Nephron progenitor cell (in vitro differentiated cells): ENCODE results near the gene SPDEF.
A peak's percentile ranks its signal among the peaks of the same experiment; 100 is the strongest.

ENCODE experiments used
- DNase-seq: peaks from one replicate; pipeline ENCODE4 v3.0.0; 2021
- H3K27ac Mint-ChIP-seq: 2 replicates; pipeline ENCODE4 v1.8.0; 2021; ENCODE audit warnings: mild to moderate bottlenecking, moderate library complexity, mixed read lengths
- H3K27me3 Mint-ChIP-seq: 2 replicates; pipeline ENCODE4 v1.8.0; 2021; ENCODE audit warnings: mild to moderate bottlenecking, low read depth, mixed read lengths; ENCODE audit not compliant: poor library complexity
- H3K36me3 Mint-ChIP-seq: 2 replicates; pipeline ENCODE4 v1.8.0; 2021; ENCODE audit warnings: low read depth, mixed read lengths
- H3K4me1 Mint-ChIP-seq: 2 replicates; pipeline ENCODE4 v1.8.0; 2021; ENCODE audit warnings: mixed read lengths
- H3K4me3 Mint-ChIP-seq: 2 replicates; pipeline ENCODE4 v1.8.0; 2021; ENCODE audit warnings: mild to moderate bottlenecking, moderate library complexity, mixed read lengths
- H3K9me3 Mint-ChIP-seq: 2 replicates; pipeline ENCODE4 v1.8.0; 2021; ENCODE audit warnings: mild to moderate bottlenecking, moderate library complexity, mixed read lengths
- TF ChIP-seq, protein P1 (sequence below): fragments of 200-600 bp; sonication (generic); IDR thresholded peaks from 2 replicates; pipeline ENCODE4 v1.5.0; 2021; ENCODE audit warnings: antibody characterized with exemption

SPDEF gene

GRCh38 chr6:34521463-34522285 is 34.5 kb downstream of the SPDEF start:
- no peaks in the 10 kb centered on the region for H3K9me3 Mint-ChIP-seq
- TF ChIP-seq, protein P1, sequence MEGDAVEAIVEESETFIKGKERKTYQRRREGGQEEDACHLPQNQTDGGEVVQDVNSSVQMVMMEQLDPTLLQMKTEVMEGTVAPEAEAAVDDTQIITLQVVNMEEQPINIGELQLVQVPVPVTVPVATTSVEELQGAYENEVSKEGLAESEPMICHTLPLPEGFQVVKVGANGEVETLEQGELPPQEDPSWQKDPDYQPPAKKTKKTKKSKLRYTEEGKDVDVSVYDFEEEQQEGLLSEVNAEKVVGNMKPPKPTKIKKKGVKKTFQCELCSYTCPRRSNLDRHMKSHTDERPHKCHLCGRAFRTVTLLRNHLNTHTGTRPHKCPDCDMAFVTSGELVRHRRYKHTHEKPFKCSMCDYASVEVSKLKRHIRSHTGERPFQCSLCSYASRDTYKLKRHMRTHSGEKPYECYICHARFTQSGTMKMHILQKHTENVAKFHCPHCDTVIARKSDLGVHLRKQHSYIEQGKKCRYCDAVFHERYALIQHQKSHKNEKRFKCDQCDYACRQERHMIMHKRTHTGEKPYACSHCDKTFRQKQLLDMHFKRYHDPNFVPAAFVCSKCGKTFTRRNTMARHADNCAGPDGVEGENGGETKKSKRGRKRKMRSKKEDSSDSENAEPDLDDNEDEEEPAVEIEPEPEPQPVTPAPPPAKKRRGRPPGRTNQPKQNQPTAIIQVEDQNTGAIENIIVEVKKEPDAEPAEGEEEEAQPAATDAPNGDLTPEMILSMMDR, result no peak
- H3K27me3 Mint-ChIP-seq, result peaks cover 40% of the 10 kb centered on the region
- no peaks in the 10 kb centered on the region for H3K36me3 Mint-ChIP-seq
- peaks cover 40% of the 10 kb centered on the region for H3K4me1 Mint-ChIP-seq
- DNase-seq, result no peak
- H3K4me3 Mint-ChIP-seq, result no peak overlapping the region
- no peak overlapping the region for H3K27ac Mint-ChIP-seq

DNA sequence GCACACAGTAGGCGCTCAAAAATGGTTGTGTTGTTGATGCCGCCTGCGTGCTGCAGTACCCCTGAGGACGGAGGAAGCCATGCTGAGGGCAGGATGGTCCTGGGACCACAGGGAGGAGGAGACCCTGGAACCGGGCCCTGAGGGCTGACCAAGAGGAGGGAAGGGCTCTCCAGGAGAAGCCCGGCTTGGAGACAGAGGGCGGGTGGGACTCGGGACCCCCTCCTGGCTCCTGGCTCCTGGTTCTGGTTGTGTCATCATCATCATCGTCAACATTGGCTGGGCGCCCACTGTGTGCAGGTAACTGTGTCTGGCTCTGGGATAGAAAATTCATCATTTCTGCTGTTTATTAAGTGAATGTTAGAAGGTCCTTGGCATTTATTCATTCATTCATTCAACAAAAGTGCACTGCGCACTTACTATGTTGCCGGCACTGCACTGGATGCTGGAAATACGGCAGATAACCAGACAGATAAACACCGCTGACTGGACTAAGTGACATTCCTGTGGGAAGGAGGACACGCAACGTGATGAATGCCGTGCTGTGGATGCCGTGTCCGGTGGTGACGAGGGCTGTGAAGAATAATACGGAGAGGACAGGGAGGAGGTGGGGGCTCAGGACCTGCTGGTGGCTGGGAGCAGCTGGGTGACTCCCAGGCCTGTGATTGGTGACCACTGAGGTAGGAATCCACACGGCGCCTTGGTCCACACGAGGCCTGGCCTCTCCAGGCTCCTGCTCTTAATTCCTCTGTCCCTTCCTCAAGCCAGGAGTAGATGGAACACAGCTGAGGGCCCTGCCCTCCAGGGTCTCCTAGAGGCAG is 35.3 kb downstream of the SPDEF start:
- peaks cover 42% of the 10 kb centered on the region for H3K27me3 Mint-ChIP-seq
- TF ChIP-seq, protein P1, result no peak
- H3K9me3 Mint-ChIP-seq, result no peaks in the 10 kb centered on the region
- H3K27ac Mint-ChIP-seq, result peak overlapping the region; percentile 77
- DNase-seq, result no peak
- no peaks in the 10 kb centered on the region for H3K36me3 Mint-ChIP-seq
- no peak overlapping the region for H3K4me3 Mint-ChIP-seq
- peaks cover 33% of the 10 kb centered on the region for H3K4me1 Mint-ChIP-seq

GRCh38 chr6:34519971-34520644 is 36.0 kb downstream of the SPDEF start:
- Mint-ChIP-seq H3K27me3 (peaks cover 46% of the 10 kb centered on the region), H3K36me3 (no peaks in the 10 kb centered on the region), H3K4me3 (no peak overlapping the region), H3K9me3 (no peaks in the 10 kb centered on the region), H3K4me1 (peaks cover 33% of the 10 kb centered on the region), H3K27ac (no peak overlapping the region)
- TF ChIP-seq, protein P1, result no peak
- DNase-seq, result no peak

- Mint-ChIP-seq H3K4me1 (peaks cover 37% of the 10 kb centered on the region), H3K9me3 (no peaks in the 10 kb centered on the region), H3K36me3 (no peaks in the 10 kb centered on the region), H3K27ac (no peak overlapping the region), H3K27me3 (peaks cover 50% of the 10 kb centered on the region), H3K4me3 (no peak overlapping the region)
- TF ChIP-seq, protein P1, result no peak
- no peak for DNase-seq
Observed at GRCh38 chr6:34518669-34519365, 37.3 kb downstream of the SPDEF start.

DNA sequence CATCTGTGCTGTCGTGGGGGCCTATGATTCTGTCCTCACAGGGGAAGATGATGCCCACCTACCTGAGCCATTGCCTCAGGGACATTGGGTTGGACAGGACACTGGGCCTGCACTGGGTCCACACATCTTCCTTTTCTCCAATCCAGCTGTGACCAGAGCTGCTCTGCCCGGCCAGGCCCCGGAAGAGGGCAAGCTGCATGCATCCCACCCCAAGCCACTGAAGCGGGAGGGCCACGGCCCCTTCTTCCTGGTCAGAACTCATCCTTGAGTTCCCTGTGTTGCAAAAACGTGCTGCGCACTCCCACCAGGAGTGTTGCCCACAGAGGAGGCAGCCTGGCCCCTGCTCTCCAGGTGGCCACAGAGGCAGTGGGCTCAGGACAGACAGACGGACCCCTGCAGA is 38.2 kb downstream of the SPDEF start:
- H3K36me3 Mint-ChIP-seq, result no peaks in the 10 kb centered on the region

More for the DNA sequence above, 38.2 kb downstream of the SPDEF start:
- Mint-ChIP-seq H3K27ac (no peak overlapping the region), H3K4me1 (peaks cover 45% of the 10 kb centered on the region), H3K4me3 (no peak overlapping the region), H3K27me3 (peaks cover 55% of the 10 kb centered on the region), H3K9me3 (no peaks in the 10 kb centered on the region)
- TF ChIP-seq, protein P1, result no peak
- no peak for DNase-seq
